Measurements from ENCODE around the gene COL13A1.

- TF ChIP-seq CTCF (IDR thresholded peaks at IDR 0.05; ENCODE audit: low read depth, low read length, missing input control): no peak
- TF ChIP-seq REST (IDR thresholded peaks at IDR 0.05): no peak
- TF ChIP-seq RXRA (IDR thresholded peaks at IDR 0.05): no peak
- no peak for TF ChIP-seq YY1 (IDR thresholded peaks at IDR 0.05)
- no peak for TF ChIP-seq EGR1 (IDR thresholded peaks at IDR 0.05; ENCODE audit: low read depth in 2 of 2)
- TF ChIP-seq TAF1 (conservative IDR thresholded peaks at IDR 0.05): no peak
- no peak for TF ChIP-seq JUND (IDR thresholded peaks at IDR 0.05)
- no peak for TF ChIP-seq HNF4A (conservative IDR thresholded peaks at IDR 0.05)
- no peak for TF ChIP-seq ATF3 (IDR thresholded peaks at IDR 0.05)
- TF ChIP-seq FOXA1 (IDR thresholded peaks at IDR 0.05): no peak
- no peak for TF ChIP-seq ZBTB33 (IDR thresholded peaks at IDR 0.05)
- no peak for TF ChIP-seq MAX (IDR thresholded peaks at IDR 0.05)
- no peak for TF ChIP-seq HNF4G (IDR thresholded peaks at IDR 0.05)
- no peak for TF ChIP-seq RAD21 (IDR thresholded peaks at IDR 0.05)
Observed at GRCh38 chr10:69826094-69826493, 24.4 kb downstream of the COL13A1 start.
